GM23248 (cell line): ENCODE data around the gene MEG3. TPM values are rescaled to one million over a fixed set of nuclear protein-coding genes. Genes with fewer than 3 reads are reported as not detected.

Experiments
- DNase-seq: peaks from one replicate; pipeline ENCODE4 v3.0.0-alpha.2; 2015
- H2AFZ ChIP-seq: fragments of 200-600 bp; sonication (generic); 2 replicates; pipeline ENCODE4 v1.6.1; 2016; ENCODE audit warnings: antibody characterized with exemption
- H3F3A ChIP-seq: fragments of 200-600 bp; sonication (generic); 2 replicates; pipeline ENCODE4 v1.6.1; 2016; ENCODE audit warnings: mild to moderate bottlenecking, antibody characterized with exemption, mixed run types; ENCODE audit not compliant: insufficient read depth
- H3K27ac ChIP-seq: fragments of 200-600 bp; sonication (generic); 2 replicates; pipeline ENCODE4 v1.5.1; 2016; ENCODE audit warnings: mild to moderate bottlenecking
- H3K27me3 ChIP-seq: fragments of 200-600 bp; sonication (generic); replicated peaks from 2 replicates; pipeline ENCODE4 v1.6.1; 2016; ENCODE audit warnings: mild to moderate bottlenecking; ENCODE audit not compliant: insufficient read depth
- H3K36me3 ChIP-seq: fragments of 200-600 bp; sonication (generic); 2 replicates; pipeline ENCODE4 v1.6.1; 2016; ENCODE audit warnings: low read depth, mild to moderate bottlenecking
- H3K4me1 ChIP-seq: fragments of 200-600 bp; sonication (generic); 2 replicates; pipeline ENCODE4 v1.6.1; 2016; ENCODE audit warnings: mild to moderate bottlenecking; ENCODE audit not compliant: insufficient read depth
- H3K4me2 ChIP-seq: fragments of 200-600 bp; sonication (generic); one replicate; pipeline ENCODE4 v1.6.1; 2016; ENCODE audit warnings: mild to moderate bottlenecking; ENCODE audit not compliant: unreplicated experiment
- H3K4me3 ChIP-seq: fragments of 200-600 bp; sonication (generic); 2 replicates; pipeline ENCODE4 v1.5.1; 2016; ENCODE audit warnings: mild to moderate bottlenecking
- H3K79me2 ChIP-seq: fragments of 200-600 bp; sonication (generic); 2 replicates; pipeline ENCODE4 v1.6.1; 2016; ENCODE audit warnings: mild to moderate bottlenecking; ENCODE audit not compliant: insufficient read depth
- H3K9ac ChIP-seq: fragments of 200-600 bp; sonication (generic); 2 replicates; pipeline ENCODE4 v1.6.1; 2016; ENCODE audit warnings: mild to moderate bottlenecking
- H3K9me2 ChIP-seq: fragments of 200-600 bp; sonication (generic); 2 replicates; pipeline ENCODE4 v1.6.1; 2016; ENCODE audit warnings: mixed run types, mild to moderate bottlenecking, moderate library complexity; ENCODE audit not compliant: insufficient read depth
- H3K9me3 ChIP-seq: fragments of 200-600 bp; sonication (generic); one replicate; pipeline ENCODE4 v1.6.1; 2017; ENCODE audit warnings: low read depth
- H4K20me1 ChIP-seq: fragments of 200-600 bp; sonication (generic); 2 replicates; pipeline ENCODE4 v1.6.0; 2016; ENCODE audit not compliant: insufficient read depth
- EZH2 ChIP-seq: fragments of 200-600 bp; sonication (generic); IDR thresholded peaks from 2 replicates; pipeline ENCODE4 v1.6.1; 2018; ENCODE audit warnings: antibody characterized with exemption, mild to moderate bottlenecking; ENCODE audit not compliant: insufficient read depth, poor library complexity, severe bottlenecking
- EZH2phosphoT487 ChIP-seq: fragments of 200-600 bp; sonication (generic); IDR thresholded peaks from 2 replicates; pipeline ENCODE4 v1.6.1; 2018; ENCODE audit warnings: antibody characterized with exemption, moderate library complexity, mild to moderate bottlenecking, low read depth; ENCODE audit not compliant: insufficient read depth
- WGBS, 2 experiments: methylation state at CpG; one replicate each; pipeline ENCODE4 v1.1.6; 2015 to 2017; ENCODE audit warnings: low lambda C conversion rate in 2 of 2, low coverage in 1 of 2; ENCODE audit errors: missing lambda C conversion rate in 2 of 2; 5-methylcytosine and 5-hydroxymethylcytosine counted together
- in situ Hi-C: fragments of 300-500 bp; cut with MboI; formaldehyde crosslinking; loops from 2 replicates; pipeline ENCODE4 v1.15.0; 2020
- polyA plus RNA-seq: library from polyadenylated mRNA; unstranded; fragments of >200 nt; fragmentation: Nextera tagmentation; extraction: Ambion mirVana; gene quantifications from 2 replicates; pipeline ENCODE4 v1.2.1, GENCODE V29; 2016
- total RNA-seq: library from RNA; depleted of rRNA; stranded (reverse); fragments of >200 nt; shearing (Covaris generic); gene quantifications from 2 replicates; pipeline ENCODE4 v1.2.3, GENCODE V29; 2014

Gene MEG3
- total and polyA plus RNA-seq, 2 experiments from 2014 or later, result 101 to 228 TPM

DNA sequence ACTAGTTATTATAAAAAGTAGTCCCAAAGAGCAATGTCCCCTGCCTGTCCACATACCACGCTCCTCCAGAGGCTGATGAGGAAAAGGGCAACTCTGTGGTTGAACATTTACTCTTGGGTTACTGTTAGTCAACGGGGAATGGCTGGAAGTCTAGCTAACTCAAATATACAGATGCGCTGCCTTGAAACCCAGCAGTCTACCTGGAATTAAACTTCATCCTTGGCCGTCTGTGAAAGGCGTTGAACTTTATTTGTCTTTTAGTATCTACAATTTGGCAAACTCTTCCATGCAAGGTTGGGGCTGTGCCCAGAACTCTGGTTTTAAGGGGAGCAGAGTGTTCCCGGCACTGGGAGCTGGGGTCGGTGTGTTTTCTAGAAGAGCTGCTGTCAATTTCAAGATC, 3.9 kb upstream of the MEG3 start:
- Histone ChIP-seq H3K27me3 (no peaks in the 10 kb centered on the region; the same call in 1 of the 2 replicates), H3K4me1 (no peaks in the 10 kb centered on the region), H3K9me2 (no peaks in the 10 kb centered on the region), H4K20me1 (no peaks in the 10 kb centered on the region), H3K79me2 (peaks cover 10% of the 10 kb centered on the region), H3K4me2 (no peak overlapping the region), H3K36me3 (no peaks in the 10 kb centered on the region), H3F3A (no peaks in the 10 kb centered on the region), H3K9me3 (no peaks in the 10 kb centered on the region), H3K27ac (no peak overlapping the region), H3K9ac (no peak overlapping the region), H2AFZ (no peak overlapping the region), H3K4me3 (no peak overlapping the region)
- in situ Hi-C loops, result no loop called here
- no peak for DNase-seq
- TF ChIP-seq EZH2, result no peak
- no peak for TF ChIP-seq EZH2phosphoT487
- 61 to 69% methylated on average over 7 of the region's 7 CpGs for WGBS, 2 experiments

DNA sequence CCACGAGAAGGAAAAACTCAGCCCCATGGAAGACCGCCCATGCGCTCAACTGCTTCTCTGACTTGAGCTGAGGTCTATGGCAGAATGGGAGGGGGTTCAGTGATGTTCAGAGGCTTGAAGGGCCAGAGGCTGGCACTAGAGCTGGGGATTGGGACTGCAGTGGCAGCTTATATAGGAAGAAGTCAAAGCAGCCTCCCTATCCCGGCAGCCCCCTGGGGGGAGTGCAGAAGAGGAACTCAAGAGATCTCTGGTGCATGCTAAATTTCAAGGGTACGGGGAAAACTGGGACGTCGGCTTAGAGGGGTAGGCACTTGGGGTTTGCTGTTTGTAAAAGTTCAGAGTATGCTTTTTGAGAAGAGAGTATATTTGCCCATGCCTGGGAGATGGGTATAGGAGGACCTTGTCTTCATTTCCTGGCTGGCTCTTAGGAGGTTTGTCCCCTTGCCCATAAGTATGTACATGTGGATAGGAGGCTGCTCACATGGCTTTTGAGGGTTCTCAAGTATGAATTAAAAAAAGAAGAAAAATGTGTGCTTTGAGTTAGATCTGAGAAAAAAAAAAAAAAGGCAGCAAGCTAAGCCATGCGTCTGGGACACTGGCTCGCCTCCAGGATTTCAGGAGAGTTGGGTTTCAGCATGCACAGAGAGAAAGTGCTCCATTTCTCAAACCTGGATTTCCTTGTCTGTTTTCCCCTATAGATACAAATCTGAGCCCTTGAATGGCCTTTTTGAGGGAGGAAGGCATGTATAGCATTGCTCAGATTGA, 3.2 kb upstream of the MEG3 start:
- Histone ChIP-seq H4K20me1 (no peaks in the 10 kb centered on the region), H2AFZ (no peak overlapping the region), H3K27me3 (no peaks in the 10 kb centered on the region; the same call in 1 of the 2 replicates), H3K36me3 (no peaks in the 10 kb centered on the region), H3K79me2 (peaks cover 17% of the 10 kb centered on the region), H3K4me1 (no peaks in the 10 kb centered on the region), H3K9ac (no peak overlapping the region), H3K9me2 (no peaks in the 10 kb centered on the region), H3K27ac (no peak overlapping the region), H3K4me3 (no peak overlapping the region), H3K9me3 (no peaks in the 10 kb centered on the region), H3K4me2 (no peak overlapping the region), H3F3A (no peaks in the 10 kb centered on the region)
- 53 to 54% methylated on average over 9 of the region's 9 CpGs for WGBS, 2 experiments
- TF ChIP-seq EZH2 (no peak), EZH2phosphoT487 (no peak)
- in situ Hi-C loops, result no loop called here
- no peak for DNase-seq

DNA sequence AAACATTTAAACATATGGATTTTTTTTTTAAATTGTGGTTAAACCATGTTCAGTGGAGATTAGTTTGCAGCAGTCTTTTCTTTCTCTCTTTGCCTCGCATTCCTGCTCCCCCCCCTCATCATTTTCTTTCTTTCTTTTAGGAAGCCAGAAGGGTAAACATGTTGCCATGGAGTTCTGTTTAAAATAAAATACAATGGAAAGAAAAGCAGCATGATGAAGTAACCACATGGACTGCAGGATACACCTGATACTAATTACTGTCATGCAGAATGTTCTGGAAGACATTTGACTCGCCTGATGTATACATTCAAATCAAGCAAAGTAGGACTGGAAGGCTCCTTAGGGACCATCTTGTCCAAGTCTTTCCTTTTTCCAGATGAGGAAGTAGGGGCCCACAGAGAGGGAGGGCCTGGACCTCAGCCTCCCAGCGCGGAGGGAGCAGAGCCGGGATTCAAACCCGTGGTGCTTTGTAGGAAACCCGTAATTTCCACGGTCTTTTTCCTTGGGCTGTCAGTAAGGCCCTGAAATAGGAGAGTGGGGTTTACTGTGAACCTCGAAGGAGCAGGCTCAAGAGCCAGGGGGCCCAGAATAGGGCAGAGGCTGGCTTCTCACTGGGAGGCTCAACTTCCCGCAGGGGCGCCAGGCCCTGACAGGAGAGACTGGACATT, 2.4 kb upstream of the MEG3 start:
- DNase-seq, result no peak
- in situ Hi-C loops, result no loop called here

DNA sequence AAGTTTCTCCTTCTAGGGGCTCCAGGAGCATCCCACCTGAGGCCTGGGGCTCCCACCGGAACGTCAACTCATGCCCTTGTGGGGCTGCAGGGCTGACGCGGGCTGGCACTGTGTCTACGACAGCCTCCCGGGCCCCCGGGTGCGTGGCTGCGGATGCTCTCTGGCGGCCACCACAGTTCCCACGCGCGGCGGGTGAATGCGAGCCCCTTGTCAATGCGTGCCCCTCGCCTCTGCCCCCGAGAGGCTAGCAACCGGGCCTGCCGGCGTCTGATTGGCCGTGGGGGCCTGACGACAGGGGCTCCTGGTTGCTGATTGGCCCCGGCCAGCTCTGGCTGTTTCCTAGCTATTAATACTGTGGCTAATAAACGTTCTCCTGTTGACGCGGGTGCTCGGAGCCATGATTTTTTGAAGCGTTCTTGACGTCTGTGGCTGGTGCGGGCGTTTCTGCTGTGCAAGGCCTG, 1.8 kb upstream of the MEG3 start:
- H2AFZ ChIP-seq, result no peak overlapping the region
- H4K20me1 ChIP-seq, result peaks cover 6% of the 10 kb centered on the region; the same call in 1 of the 2 replicates
- H3K27me3 ChIP-seq, result no peaks in the 10 kb centered on the region; the same call in 1 of the 2 replicates
- H3K4me2 ChIP-seq, result no peak overlapping the region
- H3K27ac ChIP-seq, result no peak overlapping the region
- H3K9me3 ChIP-seq, result no peaks in the 10 kb centered on the region
- in situ Hi-C loops, result no loop called here
- no peak for DNase-seq
- no peaks in the 10 kb centered on the region for H3K4me1 ChIP-seq
- H3K36me3 ChIP-seq, result no peaks in the 10 kb centered on the region
- H3K4me3 ChIP-seq, result no peak overlapping the region
- H3K9ac ChIP-seq, result no peak overlapping the region
- WGBS, 2 experiments, result 86 to 88% methylated on average over 29 to 32 of the region's 32 CpGs
- peaks cover 29% of the 10 kb centered on the region for H3K79me2 ChIP-seq
- no peaks in the 10 kb centered on the region for H3K9me2 ChIP-seq
- no peaks in the 10 kb centered on the region for H3F3A ChIP-seq
- TF ChIP-seq EZH2, result no peak
- no peak for TF ChIP-seq EZH2phosphoT487

More for the DNA sequence above, 2.4 kb upstream of the MEG3 start:
- Histone ChIP-seq H3K9ac (no peak overlapping the region), H3K79me2 (peaks cover 23% of the 10 kb centered on the region), H4K20me1 (peaks cover under 1% of the 10 kb centered on the region; the same call in 1 of the 2 replicates), H3K9me3 (no peaks in the 10 kb centered on the region), H2AFZ (no peak overlapping the region), H3K27ac (no peak overlapping the region), H3K27me3 (no peaks in the 10 kb centered on the region; the same call in 1 of the 2 replicates), H3K4me3 (no peak overlapping the region), H3K36me3 (no peaks in the 10 kb centered on the region), H3K4me1 (no peaks in the 10 kb centered on the region), H3K4me2 (no peak overlapping the region), H3K9me2 (no peaks in the 10 kb centered on the region), H3F3A (no peaks in the 10 kb centered on the region)
- 88% methylated on average over 11 of the region's 11 CpGs for WGBS, 2 experiments
- no peak for TF ChIP-seq EZH2
- no peak for TF ChIP-seq EZH2phosphoT487
